SW 1271 (cell line): ENCODE data around the gene MCF2L.

ENCODE experiments used
- DNase-seq, 2 experiments: peaks; one replicate each; lab custom pipeline; 2025; lab: John Stamatoyannopoulos, UW

MCF2L gene

GRCh38 chr13:113031465-113031864 is 62.5 kb downstream of the MCF2L start:
- DNase-seq, result no peak

- DNase-seq, result no peak
Observed at GRCh38 chr13:113032291-113032690, 63.3 kb downstream of the MCF2L start.

- no peak for DNase-seq
Observed at GRCh38 chr13:113033054-113033850, 64.2 kb downstream of the MCF2L start.

- no peak for DNase-seq
Observed at GRCh38 chr13:113034451-113035212, 65.6 kb downstream of the MCF2L start.

GRCh38 chr13:113035213-113035800 is 66.3 kb downstream of the MCF2L start:
- no peak for DNase-seq

- no peak for DNase-seq
Observed at GRCh38 chr13:113036401-113036800, 67.4 kb downstream of the MCF2L start.

- no peak for DNase-seq
Observed at GRCh38 chr13:113040031-113040430, 71.0 kb downstream of the MCF2L start.

GRCh38 chr13:113040597-113041292 is 71.7 kb downstream of the MCF2L start:
- DNase-seq, result no peak

- no peak for DNase-seq
Observed at GRCh38 chr13:113041293-113041690, 72.3 kb downstream of the MCF2L start.

- no peak for DNase-seq
Observed at GRCh38 chr13:113041896-113042295, 72.9 kb downstream of the MCF2L start.

GRCh38 chr13:113042456-113042855 is 73.4 kb downstream of the MCF2L start:
- no peak for DNase-seq

- DNase-seq, result no peak
Observed at GRCh38 chr13:113043001-113043630, 74.1 kb downstream of the MCF2L start.

- DNase-seq, result no peak
Observed at GRCh38 chr13:113043931-113044330, 74.9 kb downstream of the MCF2L start.

- DNase-seq, result no peak
Observed at GRCh38 chr13:113044391-113045114, 75.5 kb downstream of the MCF2L start.

GRCh38 chr13:113045251-113046127 is 76.5 kb downstream of the MCF2L start:
- no peak for DNase-seq

GRCh38 chr13:113046128-113046882 is 77.3 kb downstream of the MCF2L start:
- no peak for DNase-seq

GRCh38 chr13:113046883-113047244 is 77.8 kb downstream of the MCF2L start:
- DNase-seq, result no peak

- DNase-seq, result no peak
Observed at GRCh38 chr13:113047587-113047986, 78.6 kb downstream of the MCF2L start.

GRCh38 chr13:113048766-113049165 is 79.8 kb downstream of the MCF2L start:
- no peak for DNase-seq
